ENCODE data around the gene FERMT2. TPM values are rescaled to one million over a fixed set of nuclear protein-coding genes. Genes with fewer than 3 reads are reported as not detected.

The FERMT2 gene
- polyA plus RNA-seq (2013, experiment 1 of 4), result 90.5 TPM
- 101 TPM for polyA plus RNA-seq (2013, experiment 2 of 4)
- polyA plus RNA-seq (2013, experiment 3 of 4), result 83.2 TPM
- polyA plus RNA-seq (2013, experiment 4 of 4), result 90.3 TPM

- WGBS, 2 experiments, result 0% methylated on average over 95 of the region's 95 CpGs
- H3K27ac ChIP-seq (ENCODE audit: insufficient read depth, low read depth, low read length, poor library complexity, severe bottlenecking), result peak within 1 kb of the TSS; percentile 98
- no peaks in the 10 kb centered on the region for H3K27me3 ChIP-seq (ENCODE audit: control insufficient read depth, insufficient read depth, low read length, poor library complexity, severe bottlenecking)
- H3K4me3 ChIP-seq (ENCODE audit: insufficient read depth, low read depth, low read length), result peak within 1 kb of the TSS; percentile 98
- no peaks in the 10 kb centered on the region for H3K36me3 ChIP-seq (ENCODE audit: control insufficient read depth, insufficient read depth, low read length)
- peaks cover 27% of the 10 kb centered on the region for H3K4me1 ChIP-seq (ENCODE audit: control insufficient read depth, insufficient read depth, low read length)
- no peaks in the 10 kb centered on the region for H3K9me3 ChIP-seq (ENCODE audit: control insufficient read depth, low read length)
Observed at GRCh38 chr14:52950898-52951680, at the start of gene FERMT2. Gene FERMT2, minus strand, starts transcription at chr14:52951050. Its CDS starts 482 bp downstream, at chr14:52950568.

- Histone ChIP-seq H3K27me3 (ENCODE audit: control insufficient read depth, insufficient read depth, low read length, poor library complexity, severe bottlenecking) (no peaks in the 10 kb centered on the region), H3K4me3 (ENCODE audit: insufficient read depth, low read depth, low read length) (no peak overlapping the region), H3K27ac (ENCODE audit: insufficient read depth, low read depth, low read length, poor library complexity, severe bottlenecking) (no peak overlapping the region), H3K4me1 (ENCODE audit: control insufficient read depth, insufficient read depth, low read length) (no peaks in the 10 kb centered on the region), H3K9me3 (ENCODE audit: control insufficient read depth, low read length) (no peaks in the 10 kb centered on the region), H3K36me3 (ENCODE audit: control insufficient read depth, insufficient read depth, low read length) (no peaks in the 10 kb centered on the region)
- WGBS, 2 experiments, result 95 to 96% methylated on average over 6 of the region's 6 CpGs
Observed at GRCh38 chr14:52998376-52999015, 47.6 kb upstream of the FERMT2 start.

GRCh38 chr14:52996493-52996892 lies 45.6 kb upstream of the FERMT2 start:
- 85 to 89% methylated on average over 2 of the region's 2 CpGs for WGBS, 2 experiments
- no peak overlapping the region for H3K4me3 ChIP-seq (ENCODE audit: insufficient read depth, low read depth, low read length)
- H3K4me1 ChIP-seq (ENCODE audit: control insufficient read depth, insufficient read depth, low read length), result no peaks in the 10 kb centered on the region
- no peaks in the 10 kb centered on the region for H3K27me3 ChIP-seq (ENCODE audit: control insufficient read depth, insufficient read depth, low read length, poor library complexity, severe bottlenecking)
- H3K36me3 ChIP-seq (ENCODE audit: control insufficient read depth, insufficient read depth, low read length), result no peaks in the 10 kb centered on the region
- H3K9me3 ChIP-seq (ENCODE audit: control insufficient read depth, low read length), result no peaks in the 10 kb centered on the region
- no peak overlapping the region for H3K27ac ChIP-seq (ENCODE audit: insufficient read depth, low read depth, low read length, poor library complexity, severe bottlenecking)

GRCh38 chr14:52995998-52996397 lies 45.1 kb upstream of the FERMT2 start:
- WGBS, 2 experiments, result 96 to 100% methylated on average over 1 of the region's 1 CpG
- Histone ChIP-seq H3K9me3 (ENCODE audit: control insufficient read depth, low read length) (no peaks in the 10 kb centered on the region), H3K27ac (ENCODE audit: insufficient read depth, low read depth, low read length, poor library complexity, severe bottlenecking) (no peak overlapping the region), H3K27me3 (ENCODE audit: control insufficient read depth, insufficient read depth, low read length, poor library complexity, severe bottlenecking) (no peaks in the 10 kb centered on the region), H3K4me1 (ENCODE audit: control insufficient read depth, insufficient read depth, low read length) (no peaks in the 10 kb centered on the region), H3K4me3 (ENCODE audit: insufficient read depth, low read depth, low read length) (no peak overlapping the region), H3K36me3 (ENCODE audit: control insufficient read depth, insufficient read depth, low read length) (no peaks in the 10 kb centered on the region)

GRCh38 chr14:52992236-52992870 lies 41.5 kb upstream of the FERMT2 start:
- H3K4me3 ChIP-seq (ENCODE audit: insufficient read depth, low read depth, low read length), result no peak overlapping the region
- no peaks in the 10 kb centered on the region for H3K4me1 ChIP-seq (ENCODE audit: control insufficient read depth, insufficient read depth, low read length)
- H3K27me3 ChIP-seq (ENCODE audit: control insufficient read depth, insufficient read depth, low read length, poor library complexity, severe bottlenecking), result no peaks in the 10 kb centered on the region
- H3K27ac ChIP-seq (ENCODE audit: insufficient read depth, low read depth, low read length, poor library complexity, severe bottlenecking), result no peak overlapping the region
- WGBS, 2 experiments, result 100% methylated on average over 1 of the region's 1 CpG
- H3K36me3 ChIP-seq (ENCODE audit: control insufficient read depth, insufficient read depth, low read length), result no peaks in the 10 kb centered on the region
- H3K9me3 ChIP-seq (ENCODE audit: control insufficient read depth, low read length), result no peaks in the 10 kb centered on the region

- H3K36me3 ChIP-seq (ENCODE audit: control insufficient read depth, insufficient read depth, low read length), result no peaks in the 10 kb centered on the region
- H3K4me3 ChIP-seq (ENCODE audit: insufficient read depth, low read depth, low read length), result no peak overlapping the region
- H3K4me1 ChIP-seq (ENCODE audit: control insufficient read depth, insufficient read depth, low read length), result no peaks in the 10 kb centered on the region
- no peak overlapping the region for H3K27ac ChIP-seq (ENCODE audit: insufficient read depth, low read depth, low read length, poor library complexity, severe bottlenecking)
- H3K9me3 ChIP-seq (ENCODE audit: control insufficient read depth, low read length), result no peaks in the 10 kb centered on the region
- no peaks in the 10 kb centered on the region for H3K27me3 ChIP-seq (ENCODE audit: control insufficient read depth, insufficient read depth, low read length, poor library complexity, severe bottlenecking)
Observed at GRCh38 chr14:52988139-52988538, 37.3 kb upstream of the FERMT2 start.

GRCh38 chr14:52987514-52987913 lies 36.7 kb upstream of the FERMT2 start:
- H3K27me3 ChIP-seq (ENCODE audit: control insufficient read depth, insufficient read depth, low read length, poor library complexity, severe bottlenecking), result no peaks in the 10 kb centered on the region
- no peak overlapping the region for H3K27ac ChIP-seq (ENCODE audit: insufficient read depth, low read depth, low read length, poor library complexity, severe bottlenecking)
- no peaks in the 10 kb centered on the region for H3K4me1 ChIP-seq (ENCODE audit: control insufficient read depth, insufficient read depth, low read length)
- no peak overlapping the region for H3K4me3 ChIP-seq (ENCODE audit: insufficient read depth, low read depth, low read length)
- 73 to 76% methylated on average over 3 of the region's 3 CpGs for WGBS, 2 experiments
- no peaks in the 10 kb centered on the region for H3K36me3 ChIP-seq (ENCODE audit: control insufficient read depth, insufficient read depth, low read length)
- H3K9me3 ChIP-seq (ENCODE audit: control insufficient read depth, low read length), result no peaks in the 10 kb centered on the region

- Histone ChIP-seq H3K9me3 (ENCODE audit: control insufficient read depth, low read length) (no peaks in the 10 kb centered on the region), H3K4me3 (ENCODE audit: insufficient read depth, low read depth, low read length) (no peak overlapping the region), H3K4me1 (ENCODE audit: control insufficient read depth, insufficient read depth, low read length) (no peaks in the 10 kb centered on the region), H3K27ac (ENCODE audit: insufficient read depth, low read depth, low read length, poor library complexity, severe bottlenecking) (no peak overlapping the region), H3K36me3 (ENCODE audit: control insufficient read depth, insufficient read depth, low read length) (no peaks in the 10 kb centered on the region), H3K27me3 (ENCODE audit: control insufficient read depth, insufficient read depth, low read length, poor library complexity, severe bottlenecking) (no peaks in the 10 kb centered on the region)
- WGBS, 2 experiments, result 64 to 77% methylated on average over 2 of the region's 2 CpGs
Observed at GRCh38 chr14:52987042-52987441, 36.2 kb upstream of the FERMT2 start.

GRCh38 chr14:52977798-52978197 lies 26.9 kb upstream of the FERMT2 start:
- Histone ChIP-seq H3K27ac (ENCODE audit: insufficient read depth, low read depth, low read length, poor library complexity, severe bottlenecking) (no peak overlapping the region), H3K9me3 (ENCODE audit: control insufficient read depth, low read length) (no peaks in the 10 kb centered on the region), H3K27me3 (ENCODE audit: control insufficient read depth, insufficient read depth, low read length, poor library complexity, severe bottlenecking) (no peaks in the 10 kb centered on the region), H3K4me1 (ENCODE audit: control insufficient read depth, insufficient read depth, low read length) (no peaks in the 10 kb centered on the region), H3K36me3 (ENCODE audit: control insufficient read depth, insufficient read depth, low read length) (no peaks in the 10 kb centered on the region), H3K4me3 (ENCODE audit: insufficient read depth, low read depth, low read length) (no peak overlapping the region)
- 89 to 90% methylated on average over 2 of the region's 3 CpGs for WGBS, 2 experiments

- Histone ChIP-seq H3K27me3 (ENCODE audit: control insufficient read depth, insufficient read depth, low read length, poor library complexity, severe bottlenecking) (no peaks in the 10 kb centered on the region), H3K9me3 (ENCODE audit: control insufficient read depth, low read length) (no peaks in the 10 kb centered on the region), H3K4me1 (ENCODE audit: control insufficient read depth, insufficient read depth, low read length) (no peaks in the 10 kb centered on the region), H3K36me3 (ENCODE audit: control insufficient read depth, insufficient read depth, low read length) (no peaks in the 10 kb centered on the region), H3K27ac (ENCODE audit: insufficient read depth, low read depth, low read length, poor library complexity, severe bottlenecking) (no peak overlapping the region), H3K4me3 (ENCODE audit: insufficient read depth, low read depth, low read length) (no peak overlapping the region)
Observed at GRCh38 chr14:52974406-52974805, 23.6 kb upstream of the FERMT2 start.
